Measurements from ENCODE around the gene TMEM232.

DNA sequence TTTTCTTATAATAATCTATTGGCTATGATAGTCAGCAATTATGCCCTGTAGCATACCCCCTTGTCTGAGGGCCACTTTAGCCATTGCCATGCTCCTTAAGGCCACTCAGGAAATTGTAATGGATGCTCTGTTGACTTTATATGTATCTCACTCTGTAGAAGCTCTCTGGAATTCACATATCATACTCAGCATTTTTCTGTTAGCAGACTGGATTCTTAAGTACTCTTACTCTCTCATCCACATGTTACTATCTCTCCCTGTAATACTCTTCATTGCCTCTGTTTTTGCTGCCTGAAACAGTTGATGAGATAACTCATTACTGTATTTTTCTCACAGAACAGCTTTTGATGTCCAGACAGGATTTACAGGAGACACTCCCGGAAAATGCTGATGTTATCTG is 24.2 kb downstream of the TMEM232 start:
- TF ChIP-seq EZH2phosphoT487 (IDR thresholded peaks at IDR 0.05; ENCODE audit: borderline replicate concordance, low read length) (no peak), CTCF (IDR thresholded peaks at IDR 0.05; ENCODE audit: low read depth, low read length, poor library complexity, severe bottlenecking) (no peak)
